Measurements from ENCODE around the gene ERBIN. TPM values are rescaled to one million over a fixed set of nuclear protein-coding genes. Genes with fewer than 3 reads are reported as not detected.

Gene ERBIN
- total RNA-seq, 1 experiment from 2014 or later, result 118 TPM

DNA sequence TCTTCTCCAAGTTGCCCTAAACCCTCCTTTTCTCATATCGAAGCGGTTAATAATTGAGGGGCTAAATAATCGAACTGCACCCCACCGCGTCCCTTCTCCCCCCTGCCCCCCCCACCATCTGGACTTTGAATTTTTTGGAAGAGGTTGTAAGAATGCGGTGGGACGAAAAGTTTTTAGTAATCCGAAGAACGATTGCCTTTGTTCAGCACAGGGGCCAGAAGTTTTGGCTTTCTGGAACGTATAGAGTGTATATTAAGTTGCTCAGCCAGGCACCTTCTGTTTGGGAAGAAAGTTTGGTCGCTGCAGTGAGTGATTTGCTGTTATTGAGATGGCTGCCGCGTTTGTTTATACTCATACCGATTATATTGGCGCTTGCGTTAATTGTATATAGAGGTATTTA is 518 bp downstream of the ERBIN start:
- H3K36me3 ChIP-seq, result peaks cover 40% of the 10 kb centered on the region

DNA sequence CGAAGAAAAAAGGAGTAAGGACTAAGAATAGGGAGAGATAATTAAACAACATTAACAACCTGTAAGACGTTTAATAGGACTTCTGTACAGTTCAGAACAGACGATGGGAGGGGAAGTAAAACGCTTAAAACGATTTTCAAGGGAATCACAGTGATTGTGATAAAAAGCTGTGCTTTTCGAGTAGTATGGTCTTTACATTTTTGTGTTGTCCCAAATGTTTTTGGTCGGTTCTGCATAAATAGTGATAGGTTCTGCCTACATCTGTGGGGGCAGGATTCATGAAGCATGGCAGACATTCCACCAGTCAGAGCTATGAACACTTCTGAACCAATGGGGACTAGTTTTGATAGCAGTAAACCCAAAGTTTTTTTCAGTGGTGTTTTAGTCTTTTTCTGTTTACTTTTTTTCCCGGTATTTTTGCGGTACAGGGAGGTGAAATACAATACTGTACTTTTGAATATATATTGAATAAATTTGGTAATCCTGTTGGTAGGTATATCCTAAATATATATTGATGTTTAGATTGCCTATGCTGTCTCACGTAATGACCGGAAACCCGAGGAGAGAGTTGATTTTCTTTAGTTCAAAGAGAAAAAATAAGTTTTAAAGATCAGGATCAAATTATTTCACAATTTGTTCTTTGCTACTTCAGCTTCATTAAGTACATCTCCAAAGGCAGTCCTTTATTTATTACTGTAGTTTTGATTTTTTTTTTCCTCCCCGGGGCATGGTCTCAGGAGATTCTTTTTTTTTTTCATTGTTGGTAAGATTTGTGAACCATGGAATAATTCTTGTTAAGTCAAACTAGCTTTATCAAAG is 1.3 kb downstream of the ERBIN start:
- peaks cover 44% of the 10 kb centered on the region for H3K36me3 ChIP-seq
- no peaks in the 10 kb centered on the region for H3K27me3 ChIP-seq (replicated peaks)
- H3K27ac ChIP-seq, result peak overlapping the region; percentile 98
- peak overlapping the region; percentile 99 for H3K4me3 ChIP-seq
- H3K9me3 ChIP-seq (replicated peaks), result no peaks in the 10 kb centered on the region
- peaks cover 42% of the 10 kb centered on the region for H3K4me1 ChIP-seq (replicated peaks)
- DNase-seq (ENCODE audit: low read depth in 1 of 2, low spot score in 2 of 2), result peak in 1 of 2 experiments; percentile 64

More for the DNA sequence above, 518 bp downstream of the ERBIN start:
- Histone ChIP-seq H3K4me1 (replicated peaks) (peaks cover 38% of the 10 kb centered on the region), H3K27me3 (replicated peaks) (no peaks in the 10 kb centered on the region), H3K27ac (peak overlapping the region; percentile 98), H3K4me3 (peak overlapping the region; percentile 99), H3K9me3 (replicated peaks) (no peaks in the 10 kb centered on the region)
- peak in 1 of 2 experiments; percentile 41 for DNase-seq (ENCODE audit: low read depth in 1 of 2, low spot score in 2 of 2)

DNA sequence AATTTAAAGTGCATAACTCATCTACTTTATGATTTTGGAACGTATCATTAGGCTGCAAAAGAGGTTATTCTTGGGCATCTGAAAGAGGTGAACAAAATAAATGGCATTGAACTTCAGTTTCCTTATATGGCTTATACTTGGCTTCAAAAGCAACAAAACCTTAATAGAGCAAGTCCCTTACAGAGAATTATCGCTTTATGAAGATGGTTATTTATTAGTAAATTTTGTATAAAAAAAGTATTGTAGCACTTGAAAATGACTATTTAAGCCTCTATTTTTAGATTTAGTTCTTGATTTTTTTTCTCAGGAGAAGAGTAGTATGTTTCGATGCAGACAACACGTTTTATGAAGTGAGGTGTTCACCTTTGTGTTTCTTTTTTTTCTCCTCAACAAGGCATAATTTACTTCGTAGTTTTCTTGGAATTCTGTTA is 2.0 kb downstream of the ERBIN start:
- peak overlapping the region; percentile 98 for H3K27ac ChIP-seq
- DNase-seq (ENCODE audit: low read depth in 1 of 2, low spot score in 2 of 2), result peak in 1 of 2 experiments; percentile 30
- peak overlapping the region; percentile 99 for H3K4me3 ChIP-seq
- H3K36me3 ChIP-seq, result peaks cover 50% of the 10 kb centered on the region
- H3K4me1 ChIP-seq (replicated peaks), result peaks cover 40% of the 10 kb centered on the region
- no peaks in the 10 kb centered on the region for H3K9me3 ChIP-seq (replicated peaks)
- no peaks in the 10 kb centered on the region for H3K27me3 ChIP-seq (replicated peaks)

DNA sequence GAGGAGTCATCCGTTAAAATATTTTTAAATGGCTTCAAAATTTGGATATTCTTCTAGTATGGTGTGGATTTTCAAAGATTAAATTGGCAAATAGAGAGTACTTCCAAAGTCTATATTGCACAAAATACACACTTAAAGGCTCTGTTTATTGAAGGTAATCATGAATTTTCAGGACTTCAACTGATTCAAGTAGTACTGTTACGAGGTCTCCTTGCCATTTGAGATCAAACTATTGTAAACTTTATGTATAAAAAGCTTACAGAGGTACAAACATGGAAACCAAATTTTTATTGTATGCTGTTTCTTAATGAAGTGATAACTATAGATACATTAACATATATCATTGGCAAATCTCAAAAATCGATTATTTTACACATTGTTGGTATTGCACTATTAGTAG is 2.5 kb downstream of the ERBIN start:
- Histone ChIP-seq H3K27ac (peak overlapping the region; percentile 98), H3K27me3 (replicated peaks) (no peaks in the 10 kb centered on the region), H3K9me3 (replicated peaks) (no peaks in the 10 kb centered on the region), H3K36me3 (peaks cover 52% of the 10 kb centered on the region), H3K4me3 (peak overlapping the region; percentile 99), H3K4me1 (replicated peaks) (peaks cover 34% of the 10 kb centered on the region)
- DNase-seq (ENCODE audit: low read depth in 1 of 2, low spot score in 2 of 2), result no peak

DNA sequence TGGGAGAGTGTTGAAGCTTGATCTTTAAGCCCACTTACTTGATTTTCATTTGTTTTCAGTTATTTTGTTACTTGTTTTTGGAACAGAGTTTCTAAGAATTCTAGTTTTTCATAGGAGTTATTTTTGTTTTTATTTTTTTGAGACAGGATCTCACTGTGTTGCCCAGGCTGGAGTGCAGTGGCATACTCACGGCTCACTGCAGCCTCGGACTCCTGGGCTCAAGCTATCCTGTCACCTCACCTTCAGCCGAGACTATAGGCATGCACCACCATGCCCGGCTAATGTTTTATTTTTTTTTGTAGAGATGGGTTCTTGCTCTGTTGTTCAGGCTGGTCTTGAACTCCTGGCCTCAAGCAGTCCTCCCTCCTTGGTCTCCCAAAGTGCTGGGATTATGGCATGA is 6.3 kb downstream of the ERBIN start:
- DNase-seq (ENCODE audit: low read depth in 1 of 2, low spot score in 2 of 2), result no peak

DNA sequence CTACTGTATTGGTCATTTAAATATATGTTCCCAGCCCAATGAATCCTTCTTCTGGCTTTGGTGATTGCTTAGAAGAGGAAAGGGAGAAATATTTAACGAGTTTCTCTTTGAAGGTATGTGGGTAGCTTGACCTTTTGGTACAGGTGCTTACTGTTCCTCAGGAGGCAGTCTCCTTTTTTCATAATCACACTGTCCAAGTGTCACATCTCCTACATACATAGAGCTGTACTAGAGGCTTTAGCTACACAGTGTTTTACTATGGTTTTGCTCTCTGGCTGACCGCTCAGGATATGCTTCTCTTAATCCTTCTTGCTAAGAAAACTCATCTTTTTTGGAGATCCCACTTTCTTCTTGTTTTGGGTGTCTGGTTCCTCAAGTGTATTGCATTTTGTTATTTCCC is 6.9 kb downstream of the ERBIN start:
- Histone ChIP-seq H3K4me1 (replicated peaks) (peaks cover 23% of the 10 kb centered on the region), H3K4me3 (no peak overlapping the region), H3K36me3 (peaks cover 53% of the 10 kb centered on the region), H3K27ac (no peak overlapping the region), H3K27me3 (replicated peaks) (no peaks in the 10 kb centered on the region), H3K9me3 (replicated peaks) (no peaks in the 10 kb centered on the region)
- no peak for DNase-seq (ENCODE audit: low read depth in 1 of 2, low spot score in 2 of 2)

More for the DNA sequence above, 6.3 kb downstream of the ERBIN start:
- Histone ChIP-seq H3K36me3 (peaks cover 56% of the 10 kb centered on the region), H3K9me3 (replicated peaks) (no peaks in the 10 kb centered on the region), H3K4me1 (replicated peaks) (peaks cover 23% of the 10 kb centered on the region), H3K27ac (no peak overlapping the region), H3K4me3 (no peak overlapping the region), H3K27me3 (replicated peaks) (no peaks in the 10 kb centered on the region)

DNA sequence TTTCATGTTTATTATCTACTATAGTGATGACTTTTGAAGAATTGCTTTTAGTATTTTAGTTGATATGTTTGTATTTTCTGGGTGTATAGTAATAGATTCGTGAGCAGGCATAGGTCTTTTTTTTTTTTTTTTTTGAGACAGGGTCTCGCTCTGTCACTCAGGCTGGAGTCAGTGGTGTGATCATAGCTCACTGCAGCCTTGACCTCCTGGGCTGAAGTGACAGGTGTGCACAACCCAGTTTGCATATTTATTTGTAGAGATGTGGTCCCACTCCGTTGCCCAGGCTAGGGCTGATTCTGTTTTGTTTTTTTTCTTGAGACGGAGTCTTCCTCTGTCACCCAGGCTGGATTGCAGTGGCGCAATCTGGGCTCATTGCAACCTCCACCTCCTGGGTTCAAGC is 11.9 kb downstream of the ERBIN start:
- no peaks in the 10 kb centered on the region for H3K9me3 ChIP-seq (replicated peaks)
- H3K27me3 ChIP-seq (replicated peaks), result no peaks in the 10 kb centered on the region
- H3K4me3 ChIP-seq, result no peak overlapping the region
- H3K36me3 ChIP-seq, result peaks cover 46% of the 10 kb centered on the region
- no peaks in the 10 kb centered on the region for H3K4me1 ChIP-seq (replicated peaks)
- no peak overlapping the region for H3K27ac ChIP-seq
- DNase-seq (ENCODE audit: low read depth in 1 of 2, low spot score in 2 of 2), result no peak

DNA sequence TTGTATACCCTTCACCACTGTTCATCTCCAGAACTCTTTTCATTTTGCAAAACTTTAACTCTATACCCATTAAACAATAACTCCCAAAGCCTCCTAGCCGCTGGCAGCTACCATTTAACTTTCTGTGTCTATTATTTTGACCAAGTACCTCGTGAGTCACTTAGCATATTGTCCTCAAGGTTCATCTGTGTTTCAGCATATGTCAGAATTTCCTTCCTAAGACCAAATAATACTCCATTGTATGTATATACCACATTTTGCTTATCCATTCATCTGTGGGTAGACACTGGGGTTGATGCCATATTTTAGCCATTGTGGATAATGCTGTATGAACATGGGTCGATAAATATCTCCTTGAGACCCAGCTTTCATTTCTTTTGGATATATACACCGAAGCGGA is 17.4 kb downstream of the ERBIN start:
- H3K36me3 ChIP-seq, result peaks cover 43% of the 10 kb centered on the region
- no peak overlapping the region for H3K27ac ChIP-seq
- H3K9me3 ChIP-seq (replicated peaks), result no peaks in the 10 kb centered on the region
- DNase-seq (ENCODE audit: low read depth in 1 of 2, low spot score in 2 of 2), result no peak
- no peak overlapping the region for H3K4me3 ChIP-seq
- no peaks in the 10 kb centered on the region for H3K27me3 ChIP-seq (replicated peaks)
- no peaks in the 10 kb centered on the region for H3K4me1 ChIP-seq (replicated peaks)

DNA sequence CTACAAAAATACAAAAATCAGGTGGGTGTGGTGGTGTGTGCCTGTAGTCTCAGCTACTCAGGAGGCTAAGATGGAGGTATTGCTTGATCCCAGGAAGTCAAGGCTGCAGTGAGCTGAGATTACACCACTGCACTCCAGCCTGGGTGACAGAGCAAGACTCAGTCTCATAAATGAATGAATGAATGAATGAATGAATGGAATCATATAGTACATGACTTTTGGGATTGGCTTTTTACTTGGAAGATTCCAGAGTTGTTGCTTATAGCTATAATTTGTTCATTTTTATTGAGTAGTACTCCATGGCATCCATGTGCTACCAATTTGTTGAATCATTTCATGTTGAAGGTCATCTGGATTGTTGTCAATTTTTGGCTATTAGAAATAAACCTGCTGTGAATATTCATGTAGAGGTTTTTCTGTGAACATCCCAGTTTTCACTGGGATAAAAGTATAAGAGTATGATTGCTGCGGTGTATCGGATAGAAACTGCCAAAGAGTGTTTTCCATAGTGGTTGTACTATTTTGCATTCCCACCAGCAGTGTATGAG is 19.9 kb downstream of the ERBIN start:
- Histone ChIP-seq H3K4me1 (replicated peaks) (no peaks in the 10 kb centered on the region), H3K27ac (no peak overlapping the region), H3K36me3 (peaks cover 41% of the 10 kb centered on the region), H3K9me3 (replicated peaks) (no peaks in the 10 kb centered on the region), H3K4me3 (no peak overlapping the region), H3K27me3 (replicated peaks) (no peaks in the 10 kb centered on the region)
- no peak for DNase-seq (ENCODE audit: low read depth in 1 of 2, low spot score in 2 of 2)

DNA sequence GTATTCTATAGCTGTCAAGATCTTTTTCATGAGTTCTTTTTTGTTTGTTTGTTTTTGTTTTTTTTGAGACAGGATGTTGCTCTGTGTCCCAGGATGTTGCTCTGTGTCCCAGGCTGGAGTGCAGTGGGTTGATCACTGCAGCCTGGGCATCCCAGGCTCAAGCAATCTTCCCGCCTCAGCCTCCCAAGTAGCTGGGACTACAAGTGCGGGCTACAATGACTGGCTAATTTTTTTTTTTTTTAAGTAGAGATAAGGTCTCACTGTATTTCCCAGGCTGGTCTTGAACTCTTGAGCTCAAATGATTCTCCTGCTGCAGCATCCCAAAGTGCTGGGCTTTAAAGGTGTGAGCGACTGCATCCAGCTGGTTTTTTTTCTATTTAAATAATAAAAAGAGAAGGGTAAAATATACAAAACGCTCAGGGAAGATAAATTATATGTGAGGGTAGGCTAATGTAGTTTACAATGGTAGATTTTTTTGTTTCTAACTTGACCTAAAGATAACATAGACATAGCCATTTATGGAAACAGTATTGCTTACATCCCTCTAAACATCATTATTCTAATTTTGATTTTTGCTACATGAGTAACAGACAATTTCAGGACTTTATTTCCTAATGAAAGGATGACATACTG is 21.9 kb downstream of the ERBIN start:
- Histone ChIP-seq H3K27ac (no peak overlapping the region), H3K36me3 (peaks cover 43% of the 10 kb centered on the region), H3K9me3 (replicated peaks) (no peaks in the 10 kb centered on the region), H3K27me3 (replicated peaks) (no peaks in the 10 kb centered on the region), H3K4me3 (no peak overlapping the region), H3K4me1 (replicated peaks) (no peaks in the 10 kb centered on the region)
- no peak for DNase-seq (ENCODE audit: low read depth in 1 of 2, low spot score in 2 of 2)

DNA sequence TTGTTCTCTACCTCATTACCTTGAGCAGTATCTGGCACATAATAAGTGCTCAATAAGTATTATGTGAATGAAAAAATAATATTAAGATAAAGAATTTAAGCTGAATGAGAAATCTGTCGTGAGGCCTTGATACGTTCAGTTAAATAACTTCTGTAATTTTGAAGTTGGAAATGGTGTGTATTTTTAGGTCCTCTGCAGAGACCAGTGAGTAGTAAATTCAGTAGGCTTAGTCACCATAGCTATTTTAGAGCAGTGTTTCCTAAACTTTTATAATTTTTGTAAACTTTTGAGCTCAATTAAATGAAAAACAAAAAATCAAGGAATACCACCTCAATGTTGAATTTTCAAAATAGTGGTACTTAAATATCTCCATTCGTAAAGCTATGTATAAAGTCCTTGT is 25.0 kb downstream of the ERBIN start:
- peaks cover 32% of the 10 kb centered on the region for H3K36me3 ChIP-seq
- no peaks in the 10 kb centered on the region for H3K9me3 ChIP-seq (replicated peaks)
- H3K27me3 ChIP-seq (replicated peaks), result no peaks in the 10 kb centered on the region
- no peak for DNase-seq (ENCODE audit: low read depth in 1 of 2, low spot score in 2 of 2)
- no peaks in the 10 kb centered on the region for H3K4me1 ChIP-seq (replicated peaks)
- no peak overlapping the region for H3K4me3 ChIP-seq
- H3K27ac ChIP-seq, result no peak overlapping the region

DNA sequence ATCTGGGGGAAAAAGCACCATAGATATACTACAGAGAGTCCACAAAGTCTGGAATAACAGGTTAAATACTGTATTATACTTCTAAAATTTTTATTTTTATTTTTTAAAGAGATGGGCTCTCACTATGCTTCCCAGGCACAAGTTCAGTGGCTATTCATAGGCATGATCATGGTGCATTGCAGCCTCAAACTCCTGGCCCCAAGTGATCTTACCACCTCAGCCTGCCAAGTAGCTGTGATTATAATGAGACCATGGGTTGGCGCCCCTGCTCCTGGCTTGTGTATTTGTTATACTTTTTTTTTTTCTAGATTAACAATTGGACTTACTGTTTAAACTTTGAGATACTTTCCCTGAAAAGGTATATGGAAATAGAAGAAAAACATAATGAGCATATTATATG is 25.9 kb downstream of the ERBIN start:
- no peak for DNase-seq (ENCODE audit: low read depth in 1 of 2, low spot score in 2 of 2)
- Histone ChIP-seq H3K4me1 (replicated peaks) (0 out of 2 replicates have a peak, but pooled peaks cover 3% of the 10 kb centered on the region), H3K4me3 (no peak overlapping the region), H3K27me3 (replicated peaks) (no peaks in the 10 kb centered on the region), H3K36me3 (peaks cover 33% of the 10 kb centered on the region), H3K9me3 (replicated peaks) (no peaks in the 10 kb centered on the region), H3K27ac (no peak overlapping the region)

DNA sequence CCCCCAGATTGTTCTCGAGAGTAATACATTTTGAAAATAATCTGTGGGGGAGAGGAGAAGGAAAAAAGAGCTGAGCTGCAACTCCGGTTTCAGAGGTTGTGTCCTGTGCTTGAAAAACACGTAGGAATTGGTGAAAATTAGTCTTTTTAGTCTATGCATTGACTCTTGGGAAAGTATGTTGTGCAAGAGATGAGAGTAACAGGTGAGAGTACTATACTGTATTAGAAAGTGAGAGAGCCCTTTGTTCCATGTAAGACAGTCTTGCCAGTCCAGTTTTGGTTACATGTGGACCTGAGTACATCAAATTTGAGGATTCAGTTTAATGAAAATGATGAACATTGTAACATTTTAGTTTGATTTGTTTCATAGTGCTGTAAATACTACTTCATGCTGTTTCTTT is 27.8 kb downstream of the ERBIN start:
- Histone ChIP-seq H3K36me3 (peaks cover 30% of the 10 kb centered on the region), H3K27me3 (replicated peaks) (no peaks in the 10 kb centered on the region), H3K27ac (no peak overlapping the region), H3K9me3 (replicated peaks) (no peaks in the 10 kb centered on the region), H3K4me3 (no peak overlapping the region), H3K4me1 (replicated peaks) (0 out of 2 replicates have a peak, but pooled peaks cover 3% of the 10 kb centered on the region)
- DNase-seq (ENCODE audit: low read depth in 1 of 2, low spot score in 2 of 2), result no peak

DNA sequence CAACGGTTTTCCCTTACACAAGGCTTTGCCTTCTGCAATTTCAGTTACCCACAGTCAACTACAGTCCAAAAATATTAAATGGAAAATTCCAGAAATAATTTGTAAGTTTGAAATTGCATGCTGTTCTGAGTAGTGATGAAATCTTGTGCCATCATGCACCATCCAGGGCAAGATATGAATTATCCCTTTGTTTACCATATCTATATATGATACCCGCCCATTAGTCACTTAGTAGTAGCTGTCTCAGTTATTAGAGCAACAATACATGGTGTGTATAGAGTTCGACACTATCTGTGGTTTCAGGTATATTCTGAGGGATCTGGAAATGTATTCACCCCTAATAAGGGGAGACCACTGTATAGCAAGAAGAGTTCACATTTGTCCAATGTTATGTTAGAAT is 29.4 kb downstream of the ERBIN start:
- Histone ChIP-seq H3K27me3 (replicated peaks) (no peaks in the 10 kb centered on the region), H3K9me3 (replicated peaks) (no peaks in the 10 kb centered on the region), H3K4me1 (replicated peaks) (0 out of 2 replicates have a peak, but pooled peaks cover 3% of the 10 kb centered on the region), H3K4me3 (no peak overlapping the region), H3K36me3 (peaks cover 41% of the 10 kb centered on the region), H3K27ac (no peak overlapping the region)
- DNase-seq (ENCODE audit: low read depth in 1 of 2, low spot score in 2 of 2), result no peak

All from SJSA1 (cell line).